Vagina (tissue), 2 donors: Measurements from ENCODE around the gene LSM14A.

Experiments
- POLR2A ChIP-seq, 2 donors: fragments of 450-650 bp; IDR thresholded peaks; one replicate each; pipeline ENCODE4 v1.6.1; 2017; ENCODE audit warnings: antibody characterized with exemption in 2 of 2, mild to moderate bottlenecking in 2 of 2, moderate library complexity in 2 of 2
- POLR2AphosphoS5 ChIP-seq, 2 donors: sonication (generic); formaldehyde crosslinking; IDR thresholded peaks; one replicate each; pipeline ENCODE4 v1.9.0; 2017; ENCODE audit warnings: antibody characterized with exemption in 2 of 2, mild to moderate bottlenecking in 2 of 2, low read depth in 1 of 2; ENCODE audit not compliant: insufficient read depth in 1 of 2
- TF ChIP-seq, protein P1 (sequence below), 3 experiments: fragments of 450-650 bp in 2 of 3; fragments of 200-600 bp in 1 of 3; sonication (generic) in 1 of 3; IDR thresholded peaks; one replicate each; pipeline ENCODE4 v1.5.1; 2017 to 2019; ENCODE audit warnings: antibody characterized with exemption in 3 of 3, mild to moderate bottlenecking in 2 of 3, moderate library complexity in 2 of 3

DNA sequence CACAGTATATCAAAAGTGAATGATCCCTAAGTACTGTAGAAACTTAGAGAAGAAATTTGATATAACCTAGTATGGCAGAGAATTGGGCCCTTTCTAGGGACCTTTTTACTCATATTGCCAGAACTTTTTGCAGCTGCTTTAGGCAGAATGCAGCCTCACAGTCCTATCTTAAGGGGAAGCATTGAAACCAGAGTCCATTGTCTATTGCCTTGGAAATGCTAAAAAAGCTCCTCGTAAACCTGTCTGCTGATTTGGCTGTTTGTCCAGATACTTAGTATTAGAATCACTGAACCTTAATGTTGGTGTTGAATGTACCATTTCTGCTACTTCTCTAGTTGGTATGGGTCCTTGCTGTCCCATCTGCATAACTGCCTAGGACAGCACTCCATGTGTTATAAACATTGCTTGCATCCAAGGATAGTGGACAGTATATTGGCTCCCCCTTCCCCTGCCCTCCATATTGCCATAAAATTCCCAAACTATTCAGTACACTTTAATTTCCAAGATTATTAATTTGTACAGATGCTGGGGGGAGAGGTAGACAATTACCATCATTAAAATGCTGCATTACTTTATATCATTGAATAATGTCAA, 36.1 kb downstream of the LSM14A start:
- TF ChIP-seq, protein P1, sequence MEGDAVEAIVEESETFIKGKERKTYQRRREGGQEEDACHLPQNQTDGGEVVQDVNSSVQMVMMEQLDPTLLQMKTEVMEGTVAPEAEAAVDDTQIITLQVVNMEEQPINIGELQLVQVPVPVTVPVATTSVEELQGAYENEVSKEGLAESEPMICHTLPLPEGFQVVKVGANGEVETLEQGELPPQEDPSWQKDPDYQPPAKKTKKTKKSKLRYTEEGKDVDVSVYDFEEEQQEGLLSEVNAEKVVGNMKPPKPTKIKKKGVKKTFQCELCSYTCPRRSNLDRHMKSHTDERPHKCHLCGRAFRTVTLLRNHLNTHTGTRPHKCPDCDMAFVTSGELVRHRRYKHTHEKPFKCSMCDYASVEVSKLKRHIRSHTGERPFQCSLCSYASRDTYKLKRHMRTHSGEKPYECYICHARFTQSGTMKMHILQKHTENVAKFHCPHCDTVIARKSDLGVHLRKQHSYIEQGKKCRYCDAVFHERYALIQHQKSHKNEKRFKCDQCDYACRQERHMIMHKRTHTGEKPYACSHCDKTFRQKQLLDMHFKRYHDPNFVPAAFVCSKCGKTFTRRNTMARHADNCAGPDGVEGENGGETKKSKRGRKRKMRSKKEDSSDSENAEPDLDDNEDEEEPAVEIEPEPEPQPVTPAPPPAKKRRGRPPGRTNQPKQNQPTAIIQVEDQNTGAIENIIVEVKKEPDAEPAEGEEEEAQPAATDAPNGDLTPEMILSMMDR (IDR thresholded peaks at IDR 0.05) = no peak
- TF ChIP-seq POLR2A (IDR thresholded peaks at IDR 0.05) = no peak
- no peak for TF ChIP-seq POLR2AphosphoS5 (IDR thresholded peaks at IDR 0.05; ENCODE audit: insufficient read depth in 1 of 2, low read depth in 1 of 2)
